GM19035 (cell line): Measurements from ENCODE around the gene HBA1.
"Not testable (repeated sequence)": the region's sequence is repeated elsewhere in the genome, so short reads cannot be mapped to it uniquely, and the experiment has no call there.

Source experiments
- ATAC-seq: cut with Tn5 transposase; IDR thresholded peaks from one replicate; pipeline ENCODE4 v1.9.1; 2021; ENCODE audit not compliant: unreplicated experiment

The HBA1 gene

GRCh38 chr16:176477-177382, at the start of gene HBA1:
HBA1 (plus strand) TSS chr16:176680; CDS start chr16:176717, 37 bp downstream.
- not testable (repeated sequence) for ATAC-seq

GRCh38 chr16:129075-129474, 47.4 kb upstream of the HBA1 start:
- ATAC-seq = no peak

- no peak for ATAC-seq
These were observed 45.8 kb upstream of the HBA1 start for GRCh38 chr16:130533-131173.

DNA sequence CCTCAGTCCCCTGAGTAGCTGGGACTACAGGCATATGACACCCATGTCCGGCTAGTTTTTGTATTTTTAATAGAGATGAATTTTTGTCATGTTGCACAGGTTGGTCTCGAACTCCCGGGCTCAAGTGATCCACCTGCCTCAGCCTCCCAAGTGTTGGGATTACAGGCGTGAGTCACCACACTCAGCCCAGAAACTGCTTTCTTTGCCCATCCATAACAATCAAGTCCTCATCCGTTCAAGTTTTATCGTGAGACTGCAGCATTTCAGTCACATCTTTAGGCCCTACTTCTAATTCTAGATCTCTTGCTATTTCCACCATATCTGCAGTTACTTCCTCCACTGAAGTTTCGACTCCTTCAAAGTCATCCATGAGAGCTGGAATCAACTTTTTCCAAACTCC, 44.4 kb upstream of the HBA1 start:
- ATAC-seq = no peak

GRCh38 chr16:133716-134115, 42.8 kb upstream of the HBA1 start:
- ATAC-seq = no peak

DNA sequence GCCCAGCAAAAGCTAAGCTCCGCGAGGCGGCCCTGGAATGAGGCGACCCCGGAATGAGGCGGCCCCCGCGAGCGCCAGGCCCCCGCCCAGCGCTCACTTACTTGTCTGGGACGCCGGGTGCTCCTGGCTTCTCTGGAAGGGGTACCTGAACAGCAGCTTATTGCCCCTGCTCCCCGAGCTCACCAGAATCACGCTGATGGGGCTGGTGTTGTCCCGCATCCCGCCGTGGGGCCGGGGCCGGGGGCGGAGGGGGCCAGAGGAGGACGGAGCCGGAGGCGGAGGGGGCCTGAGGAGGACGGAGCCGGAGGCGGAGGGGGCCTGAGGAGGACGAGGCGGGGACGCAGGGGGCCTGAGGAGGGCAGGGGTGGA, 38.4 kb upstream of the HBA1 start:
- no peak for ATAC-seq

DNA sequence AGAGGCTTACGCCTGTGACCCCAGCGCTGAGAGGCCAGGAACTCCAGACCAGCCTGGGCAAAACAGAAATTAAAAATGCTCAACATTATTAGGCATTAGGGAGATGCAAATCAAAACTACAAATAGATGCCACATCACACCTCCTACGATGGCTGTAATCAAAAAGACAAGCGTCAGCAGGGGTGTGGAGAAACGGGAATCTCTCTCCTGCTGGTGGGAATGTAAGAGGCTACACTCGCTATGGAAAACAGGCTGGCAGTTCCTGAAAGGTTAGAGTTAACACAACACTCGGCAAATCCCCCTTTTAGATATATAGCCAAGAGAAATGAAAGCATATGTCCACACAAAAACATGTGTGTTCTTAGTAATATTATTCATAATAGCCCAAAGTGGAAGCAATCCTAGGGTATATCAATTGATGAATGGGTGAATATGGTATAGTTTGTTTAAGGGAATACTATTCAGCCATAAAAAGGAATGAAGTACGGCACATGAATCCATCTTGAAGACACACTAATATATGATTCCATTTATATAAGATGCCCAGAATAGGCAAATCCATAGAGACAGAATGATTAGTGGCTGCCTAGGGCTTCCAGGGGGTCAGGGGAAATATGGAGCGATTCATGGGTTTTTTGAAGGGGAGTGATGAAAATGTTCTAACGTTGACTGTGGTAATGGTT, 36.2 kb upstream of the HBA1 start:
- ATAC-seq = no peak

- ATAC-seq = no peak
These were observed 34.0 kb upstream of the HBA1 start for GRCh38 chr16:142405-142967.

- no peak for ATAC-seq
These were observed 33.4 kb upstream of the HBA1 start for GRCh38 chr16:143047-143446.

DNA sequence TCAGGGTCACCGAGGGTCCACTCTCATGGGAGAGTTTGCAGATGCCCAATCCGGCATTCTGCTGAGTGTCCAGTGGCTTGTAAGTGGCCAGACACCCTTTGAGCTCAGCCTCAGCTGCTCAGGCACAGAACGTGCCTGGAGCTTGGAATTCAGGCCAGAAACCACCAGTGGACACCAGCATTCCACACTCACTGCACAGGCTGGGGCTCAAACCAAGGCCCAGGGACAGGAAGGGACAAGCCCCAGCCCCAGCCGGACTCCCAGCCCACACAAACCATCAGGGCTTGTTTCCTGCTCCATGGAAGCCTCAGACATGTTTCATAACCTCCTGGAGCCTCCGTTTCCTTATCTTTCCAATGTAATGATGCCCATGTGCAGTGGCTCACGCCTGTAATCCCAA, 33.0 kb upstream of the HBA1 start:
- no peak for ATAC-seq

GRCh38 chr16:144797-145252, 31.7 kb upstream of the HBA1 start:
- no peak for ATAC-seq

DNA sequence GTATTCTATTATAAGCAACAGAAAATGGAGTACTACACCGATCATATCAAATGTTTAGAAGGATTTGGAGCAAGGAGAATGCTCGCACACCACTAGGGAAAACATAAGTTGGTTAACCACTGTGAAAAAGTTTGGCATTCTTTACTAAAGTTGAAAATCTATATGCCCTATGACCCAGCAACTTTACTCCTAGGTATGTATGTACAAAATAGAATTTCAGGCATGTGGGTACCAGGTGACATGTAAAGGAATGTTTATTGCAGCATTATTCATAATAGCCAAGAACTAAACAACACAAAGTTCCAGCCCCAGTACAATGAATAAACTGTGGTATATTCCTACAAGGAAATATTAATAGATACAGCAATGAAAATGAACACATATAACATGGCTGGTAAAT, 29.8 kb upstream of the HBA1 start:
- ATAC-seq = no peak

DNA sequence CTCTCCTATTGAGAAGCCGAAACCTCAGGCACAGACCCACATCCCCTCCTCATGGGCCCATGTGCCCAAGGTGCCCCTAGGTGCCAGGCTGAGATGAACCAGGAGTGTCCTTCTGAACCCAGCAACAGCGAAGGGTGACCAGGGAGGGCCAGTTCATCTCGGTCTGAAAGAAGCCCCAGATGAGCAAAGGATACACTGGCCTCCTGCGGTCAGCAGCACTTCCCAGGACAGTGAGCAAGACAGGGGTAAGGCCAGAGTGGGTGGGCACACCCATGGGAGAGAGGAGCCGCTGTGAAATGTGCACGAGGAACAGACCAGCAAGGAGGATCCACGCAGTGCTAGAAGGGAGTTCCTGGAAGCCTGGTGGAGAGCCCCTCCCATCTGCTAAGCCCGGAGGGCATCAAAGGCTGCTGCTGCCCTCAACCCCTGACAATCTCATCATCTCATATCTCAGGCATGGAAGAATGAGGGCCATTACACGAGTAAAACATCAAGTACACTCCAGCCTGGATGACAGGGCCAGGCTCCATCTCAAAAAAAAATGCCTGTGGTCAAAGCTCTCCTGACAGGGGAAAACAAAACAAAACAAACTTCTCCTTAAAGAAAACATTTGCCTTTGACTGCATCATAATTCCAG, 27.3 kb upstream of the HBA1 start:
- no peak for ATAC-seq

DNA sequence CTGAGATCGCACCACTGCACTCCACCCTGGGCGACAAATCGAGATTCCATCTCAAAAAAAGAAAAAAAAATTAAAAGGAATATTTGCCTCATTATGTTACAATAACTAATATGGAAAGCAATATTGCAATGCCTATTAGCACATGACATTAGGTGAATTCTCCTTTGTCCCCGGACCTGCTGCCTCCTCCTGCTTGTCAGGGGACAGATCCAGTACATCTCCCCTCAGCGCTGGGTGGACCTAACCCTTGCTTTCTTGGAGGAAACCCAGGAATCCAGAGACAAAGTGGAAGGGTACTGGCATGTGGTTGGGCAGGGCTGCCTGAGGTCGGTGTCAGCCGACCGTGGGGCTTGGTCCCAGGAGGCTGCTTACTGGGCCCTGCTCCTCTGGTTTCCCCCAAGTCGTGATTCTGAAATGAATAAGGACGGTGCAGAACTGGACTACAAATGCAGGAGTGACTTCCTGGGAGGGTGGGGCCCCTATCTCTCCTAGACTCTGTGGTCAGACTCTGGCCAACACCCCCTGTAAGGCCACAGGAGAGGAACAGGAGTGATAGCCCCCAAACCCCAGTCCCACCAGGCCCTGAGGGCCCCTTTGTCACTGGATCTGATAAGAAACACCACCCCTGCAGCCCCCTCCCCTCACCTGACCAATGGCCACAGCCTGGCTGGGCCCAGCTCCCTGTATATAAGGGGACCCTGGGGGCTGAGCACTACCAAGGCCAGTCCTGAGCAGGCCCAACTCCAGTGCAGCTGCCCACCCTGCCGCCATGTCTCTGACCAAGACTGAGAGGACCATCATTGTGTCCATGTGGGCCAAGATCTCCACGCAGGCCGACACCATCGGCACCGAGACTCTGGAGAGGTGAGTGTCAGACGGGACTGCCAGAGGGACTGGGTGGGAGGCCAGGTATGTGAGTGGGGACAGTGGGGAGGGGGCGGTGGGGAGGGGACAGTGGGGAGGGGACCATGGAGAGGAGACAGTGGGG, 24.0 kb upstream of the HBA1 start, which contains the start of gene HBZ:
HBZ (plus strand) TSS at position 504 of the 988 bp plus-strand sequence; CDS start at position 770, 266 bp downstream.
- ATAC-seq = no peak

DNA sequence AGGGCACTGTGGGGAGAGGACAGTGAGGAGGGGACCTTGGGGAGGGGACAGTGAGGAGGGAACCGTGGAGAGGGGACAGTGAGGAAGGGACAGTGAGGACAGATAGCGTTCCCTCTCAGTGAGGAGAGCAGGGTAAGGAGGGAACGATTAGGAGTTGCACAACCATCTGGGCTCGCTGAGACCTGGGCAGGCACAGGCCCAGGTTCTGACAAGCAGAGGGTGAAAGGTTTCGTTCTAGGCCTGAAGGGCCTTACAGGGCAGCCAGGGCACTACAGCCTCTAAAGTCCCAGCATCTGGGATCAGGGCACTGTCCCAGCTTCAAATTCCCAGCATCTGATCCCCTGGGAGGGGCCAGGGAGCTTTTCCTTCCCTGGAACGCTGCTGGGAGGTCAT, 23.4 kb upstream of the HBA1 start:
- ATAC-seq = not testable (repeated sequence)

DNA sequence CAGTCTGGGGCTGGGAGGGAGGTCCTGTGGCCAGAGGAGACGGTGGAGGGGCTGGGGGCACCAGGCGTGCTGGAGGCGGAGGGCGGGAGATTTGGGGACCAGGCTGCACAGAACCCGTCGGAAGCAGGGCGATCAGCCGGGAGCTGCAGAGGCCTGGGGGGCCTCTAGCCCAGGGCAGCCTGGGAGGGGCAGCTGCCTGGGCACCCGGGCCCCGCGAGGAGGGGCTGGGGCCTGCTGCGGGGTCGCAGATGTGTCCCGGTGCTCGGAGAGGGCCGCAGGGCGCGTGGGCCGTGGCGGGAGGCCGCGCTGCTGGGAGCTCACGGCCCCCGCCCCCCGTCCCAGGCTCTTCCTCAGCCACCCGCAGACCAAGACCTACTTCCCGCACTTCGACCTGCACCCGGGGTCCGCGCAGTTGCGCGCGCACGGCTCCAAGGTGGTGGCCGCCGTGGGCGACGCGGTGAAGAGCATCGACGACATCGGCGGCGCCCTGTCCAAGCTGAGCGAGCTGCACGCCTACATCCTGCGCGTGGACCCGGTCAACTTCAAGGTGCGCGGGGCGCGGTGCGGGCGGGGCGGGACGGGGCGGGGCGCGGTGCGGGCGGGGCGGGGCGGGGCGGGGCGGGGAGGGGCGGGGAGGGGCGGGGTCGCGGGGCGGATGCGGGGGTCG, 22.8 kb upstream of the HBA1 start:
- ATAC-seq = not testable (repeated sequence)

- ATAC-seq = no peak
These were observed 22.1 kb upstream of the HBA1 start for GRCh38 chr16:154217-155030.

DNA sequence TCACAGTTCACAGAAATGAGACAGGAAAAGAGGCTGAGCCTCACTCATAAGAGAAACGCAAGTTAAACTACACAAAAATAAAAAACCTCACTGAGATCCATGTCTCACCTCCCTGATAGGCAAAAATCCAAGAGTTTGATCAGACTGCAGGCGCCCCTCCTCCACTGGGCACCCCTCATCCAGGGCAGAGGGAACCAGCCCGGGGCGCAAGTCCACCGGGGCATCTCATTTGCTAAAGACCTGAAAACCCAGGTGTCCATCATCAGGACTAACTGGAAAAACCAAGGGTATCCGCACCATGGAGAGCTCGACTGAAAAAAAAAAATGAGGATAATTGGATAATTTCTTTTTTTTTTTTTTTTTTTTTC, 21.5 kb upstream of the HBA1 start:
- no peak for ATAC-seq
